ENCODE measurements around the gene IL16.

Gene IL16

DNA sequence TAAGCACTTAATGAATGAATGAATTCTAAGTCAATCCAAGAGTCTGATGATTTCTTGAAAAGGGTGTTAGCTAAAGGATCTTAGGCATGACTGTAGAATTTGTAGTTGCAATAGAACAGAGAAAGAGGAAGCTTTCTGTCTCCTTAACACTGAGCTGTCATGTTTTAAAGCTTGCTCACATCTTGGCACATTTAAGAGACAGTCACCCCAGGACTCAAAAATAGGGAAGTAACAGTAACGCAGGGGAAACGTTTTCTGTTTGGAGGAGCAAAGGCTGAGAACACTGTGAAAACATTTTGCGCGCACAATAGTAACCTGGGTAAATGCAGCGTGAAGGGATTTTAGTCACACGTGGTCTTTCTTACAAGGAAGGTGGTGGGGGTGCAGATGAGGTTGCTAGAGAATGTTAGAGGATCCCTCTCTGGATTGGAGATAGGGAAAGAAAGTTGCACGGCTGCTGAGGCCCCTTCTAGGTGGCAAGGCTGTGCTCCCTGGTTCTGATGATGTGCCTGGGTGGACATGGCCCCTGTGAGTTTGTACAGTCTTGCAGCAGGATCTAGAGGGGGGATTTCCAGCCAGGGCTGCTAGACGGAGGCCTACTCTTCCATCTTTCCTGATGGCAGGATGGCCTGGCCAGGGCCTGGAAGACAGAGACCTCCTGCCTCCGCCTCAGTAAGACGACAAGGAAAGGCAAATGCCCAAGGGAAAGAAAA lies 115.2 kb downstream of the IL16 start:
- no peak overlapping the region for H3K27ac ChIP-seq
- TF ChIP-seq, protein P1, sequence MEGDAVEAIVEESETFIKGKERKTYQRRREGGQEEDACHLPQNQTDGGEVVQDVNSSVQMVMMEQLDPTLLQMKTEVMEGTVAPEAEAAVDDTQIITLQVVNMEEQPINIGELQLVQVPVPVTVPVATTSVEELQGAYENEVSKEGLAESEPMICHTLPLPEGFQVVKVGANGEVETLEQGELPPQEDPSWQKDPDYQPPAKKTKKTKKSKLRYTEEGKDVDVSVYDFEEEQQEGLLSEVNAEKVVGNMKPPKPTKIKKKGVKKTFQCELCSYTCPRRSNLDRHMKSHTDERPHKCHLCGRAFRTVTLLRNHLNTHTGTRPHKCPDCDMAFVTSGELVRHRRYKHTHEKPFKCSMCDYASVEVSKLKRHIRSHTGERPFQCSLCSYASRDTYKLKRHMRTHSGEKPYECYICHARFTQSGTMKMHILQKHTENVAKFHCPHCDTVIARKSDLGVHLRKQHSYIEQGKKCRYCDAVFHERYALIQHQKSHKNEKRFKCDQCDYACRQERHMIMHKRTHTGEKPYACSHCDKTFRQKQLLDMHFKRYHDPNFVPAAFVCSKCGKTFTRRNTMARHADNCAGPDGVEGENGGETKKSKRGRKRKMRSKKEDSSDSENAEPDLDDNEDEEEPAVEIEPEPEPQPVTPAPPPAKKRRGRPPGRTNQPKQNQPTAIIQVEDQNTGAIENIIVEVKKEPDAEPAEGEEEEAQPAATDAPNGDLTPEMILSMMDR (conservative IDR thresholded peaks at IDR 0.05) = no peak

DNA sequence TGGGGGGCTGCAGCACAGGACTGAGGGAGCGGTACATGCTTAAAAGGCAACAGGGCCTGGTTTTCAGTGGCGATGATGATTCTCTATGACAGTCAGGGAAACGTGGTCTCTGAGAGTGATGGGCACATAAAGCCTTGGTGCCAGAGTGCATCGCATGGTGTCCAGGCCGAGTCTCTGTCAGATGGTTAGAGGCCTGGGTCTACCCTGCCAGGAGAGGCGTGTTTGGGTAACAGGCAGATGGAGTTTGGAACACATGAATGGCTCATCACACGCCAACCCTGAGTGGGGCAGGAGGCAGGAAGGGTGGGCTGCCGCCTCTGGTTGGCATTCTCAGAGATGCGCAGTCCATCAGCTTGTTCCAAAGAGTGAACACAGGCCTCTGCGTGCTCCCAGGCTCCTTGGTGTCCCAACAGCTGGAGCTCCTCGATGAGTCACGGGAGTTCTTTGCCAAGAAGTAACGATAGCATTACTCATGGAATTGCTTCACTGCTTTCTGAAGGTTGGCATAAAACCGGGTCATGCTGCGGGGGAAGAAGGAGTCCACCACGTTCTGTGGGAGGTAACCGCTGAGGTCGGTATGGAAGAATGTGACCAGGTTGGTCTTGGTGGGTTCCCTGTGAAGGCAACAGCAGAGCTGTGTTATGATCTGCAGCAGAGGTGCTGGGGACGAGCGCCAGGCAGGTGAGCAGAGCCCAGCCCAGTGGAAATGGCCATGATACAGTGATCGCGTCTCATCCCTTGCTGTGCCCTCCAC lies 116.3 kb downstream of the IL16 start:
- TF ChIP-seq, protein P1 (conservative IDR thresholded peaks at IDR 0.05) = no peak
- H3K27ac ChIP-seq = no peak overlapping the region

DNA sequence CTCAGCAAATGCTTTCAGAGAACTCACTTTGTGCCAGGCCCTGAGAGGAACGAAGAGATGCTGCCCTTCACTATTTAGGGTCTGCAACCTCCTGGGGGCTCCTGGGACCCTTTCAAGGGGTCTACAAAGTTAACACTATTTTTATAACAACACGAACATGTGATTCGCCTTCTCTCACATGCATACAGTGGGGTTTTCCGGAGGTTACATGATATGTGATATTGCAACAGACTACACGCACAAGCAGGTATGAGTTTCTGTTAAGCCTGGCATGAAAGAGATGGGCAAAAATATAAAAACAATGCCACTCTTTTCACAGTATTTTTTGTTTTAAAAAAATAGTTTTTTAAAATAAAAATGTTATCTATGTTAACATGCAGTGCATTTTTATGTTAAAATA lies 117.0 kb downstream of the IL16 start:
- TF ChIP-seq, protein P1 (conservative IDR thresholded peaks at IDR 0.05) = no peak
- no peak overlapping the region for H3K27ac ChIP-seq

DNA sequence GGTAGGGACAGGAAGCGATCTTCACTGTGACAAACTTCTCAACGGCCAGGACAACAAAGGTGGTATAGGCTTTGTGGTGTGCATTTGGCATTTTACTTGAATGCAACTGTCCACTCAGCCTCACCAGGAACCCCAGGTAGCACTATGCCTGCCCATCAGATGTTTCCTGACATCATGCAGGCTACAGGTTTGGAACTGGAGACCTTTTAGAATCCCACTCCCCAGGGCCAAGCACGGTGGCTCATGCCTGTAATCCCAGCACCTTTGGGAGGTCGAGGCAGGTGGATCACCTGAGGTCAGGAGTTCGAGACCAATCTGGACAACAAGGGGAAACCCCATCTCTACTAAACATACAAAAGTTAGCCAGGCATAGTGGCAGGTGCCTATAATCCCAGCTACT lies 117.7 kb downstream of the IL16 start:
- TF ChIP-seq, protein P1 (conservative IDR thresholded peaks at IDR 0.05) = no peak
- H3K27ac ChIP-seq = no peak overlapping the region

DNA sequence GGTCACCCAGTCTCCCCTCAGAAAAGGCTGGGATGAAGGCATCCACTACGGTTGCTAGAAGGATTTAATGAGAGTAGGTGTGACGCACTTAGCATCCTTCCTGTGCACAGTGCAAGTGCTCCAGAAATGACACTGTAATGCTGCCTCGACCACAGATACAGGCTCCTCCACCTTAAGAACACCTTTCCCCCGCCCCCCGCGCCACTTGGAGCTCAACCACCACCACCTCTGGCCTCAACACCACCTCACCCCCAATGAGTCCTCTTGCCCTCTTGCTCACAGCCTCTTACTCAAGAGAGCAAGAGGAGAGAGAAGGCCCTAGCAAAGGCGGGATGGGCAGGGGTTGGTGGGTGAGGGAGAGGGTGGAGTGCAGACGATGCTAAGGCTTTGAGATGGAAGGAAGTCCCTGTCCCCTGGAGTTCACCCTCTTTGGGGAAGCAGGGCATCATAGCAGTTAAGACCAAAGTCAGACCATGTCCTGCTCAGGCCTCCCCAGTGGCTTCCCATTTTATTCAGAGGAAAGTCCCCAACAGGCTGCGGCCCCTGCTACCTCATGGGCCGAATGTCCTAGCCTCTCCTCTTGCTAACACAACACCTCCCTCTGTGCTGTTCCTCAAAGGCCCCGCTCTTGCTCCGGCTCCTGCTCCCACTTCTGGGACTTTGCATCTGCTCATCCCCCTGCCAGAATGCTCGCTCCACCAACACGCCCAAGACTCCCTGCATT lies 118.9 kb downstream of the IL16 start:
- H3K27ac ChIP-seq = no peak overlapping the region
- TF ChIP-seq, protein P1 (conservative IDR thresholded peaks at IDR 0.05) = no peak

DNA sequence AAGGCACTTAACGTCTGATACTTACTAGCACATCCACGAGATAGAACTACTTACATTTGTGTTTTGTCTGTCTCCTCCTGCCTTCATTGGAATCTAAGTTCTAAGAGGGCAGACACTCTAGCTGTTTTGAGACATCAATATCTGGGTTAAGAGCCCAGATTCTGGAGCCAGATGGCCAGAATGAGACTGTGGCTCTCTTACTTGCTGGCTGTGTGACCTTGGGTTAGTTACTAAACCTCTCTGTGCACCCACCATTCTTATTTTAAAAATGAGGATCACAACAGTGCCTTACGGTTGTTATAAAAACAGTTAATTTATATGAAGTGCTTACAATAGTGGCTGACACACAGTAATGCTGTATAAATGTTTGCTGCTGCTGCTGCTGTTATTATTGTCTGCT lies 119.6 kb downstream of the IL16 start:
- TF ChIP-seq, protein P1 (conservative IDR thresholded peaks at IDR 0.05) = no peak
- no peak overlapping the region for H3K27ac ChIP-seq

DNA sequence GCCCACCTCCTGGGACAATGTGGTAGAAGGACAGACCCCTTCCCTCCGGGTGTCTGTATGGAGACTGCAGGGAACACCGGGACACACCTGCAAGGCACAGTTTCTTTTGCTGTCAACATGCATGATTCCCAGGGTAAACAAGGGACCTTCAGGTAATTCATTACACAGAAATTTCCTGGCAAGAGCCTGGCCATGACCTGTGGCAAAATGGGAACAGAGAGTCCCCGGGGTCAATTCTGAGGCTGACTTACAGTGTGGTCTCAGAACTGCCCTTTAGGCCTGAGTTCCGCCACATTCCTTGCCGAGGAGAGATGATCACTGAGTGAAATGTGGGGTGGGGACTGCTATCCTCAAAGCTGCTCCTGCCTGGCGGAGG lies 121.0 kb downstream of the IL16 start:
- H3K27ac ChIP-seq = no peak overlapping the region
- TF ChIP-seq, protein P1 (conservative IDR thresholded peaks at IDR 0.05) = no peak

All from VCaP (cell line).